ENCODE data around the gene SPI1.
A peak's percentile ranks its signal among the peaks of the same experiment; 100 is the strongest.

Gene SPI1

DNA sequence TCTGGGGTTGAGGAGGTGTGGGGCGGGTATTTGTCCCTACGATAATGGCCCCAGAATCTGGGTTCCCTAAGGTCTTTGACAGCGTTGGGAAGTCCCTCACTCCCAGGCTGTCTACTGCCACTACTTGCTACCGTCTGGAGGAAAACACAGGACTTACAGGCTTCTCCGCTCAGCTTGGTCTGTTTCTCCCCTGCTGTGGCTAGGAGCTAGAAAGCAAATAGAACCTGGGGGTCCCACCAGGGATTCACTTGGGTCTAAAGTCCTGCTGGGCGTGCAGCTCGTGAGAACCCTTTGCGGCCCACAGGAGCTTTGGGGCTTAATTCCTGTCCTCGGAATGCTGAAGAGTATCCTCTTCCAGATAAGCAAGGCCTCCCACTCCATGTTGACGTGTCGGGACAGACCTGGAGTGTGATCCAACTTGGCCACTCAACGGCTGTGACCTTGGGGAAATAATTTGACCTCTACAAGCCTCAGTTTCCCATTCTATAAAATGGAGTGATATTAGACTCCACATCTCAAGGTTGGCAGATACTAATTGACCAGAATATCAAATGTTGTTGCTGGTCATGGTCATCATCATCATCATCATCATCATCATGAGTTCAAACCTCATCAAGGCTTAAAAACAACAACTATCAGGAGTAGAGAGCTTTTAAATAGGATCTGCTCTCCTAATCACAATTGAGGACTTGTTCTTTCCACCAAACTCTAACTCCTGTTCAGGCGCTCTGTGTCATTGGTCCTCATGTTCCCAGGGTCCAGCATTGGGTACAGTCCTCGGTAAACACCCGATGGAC lies 24.2 kb downstream of the SPI1 start:
- H3K36me3 Mint-ChIP-seq (ENCODE audit: low read depth): peaks cover 25% of the 10 kb centered on the region
- H3K27me3 Mint-ChIP-seq: no peaks in the 10 kb centered on the region
- no peaks in the 10 kb centered on the region for H3K9me3 Mint-ChIP-seq
- H3K4me1 Mint-ChIP-seq (ENCODE audit: low read depth): peaks cover 4% of the 10 kb centered on the region
- intact Hi-C loops (cut with micrococcal nuclease): no loop called here
- no peak overlapping the region for H3K27ac Mint-ChIP-seq
- H3K4me3 Mint-ChIP-seq: no peak overlapping the region

DNA sequence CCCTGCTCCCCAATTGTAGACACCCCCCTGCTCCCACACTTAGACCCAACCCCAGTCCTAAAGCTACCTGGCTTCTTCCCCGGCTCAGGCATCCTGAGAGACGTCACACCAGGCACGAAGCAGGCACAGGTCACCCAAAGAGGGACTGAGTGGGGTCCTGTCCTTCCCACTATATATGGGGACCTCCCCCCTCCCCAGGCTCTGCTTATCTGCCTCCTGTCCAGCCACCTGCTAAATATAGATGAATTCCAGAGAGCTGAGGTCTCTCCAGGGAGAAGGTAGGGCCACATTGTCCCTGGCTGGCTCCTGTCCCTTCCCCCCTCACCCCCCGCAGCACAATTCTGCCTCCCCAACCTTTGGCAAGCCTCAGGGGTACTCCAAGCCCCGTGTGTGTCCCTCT lies 25.8 kb downstream of the SPI1 start, which contains the start of gene MYBPC3:
Gene MYBPC3 (minus strand): TSS at position 147 of the 400 bp plus-strand sequence. CDS start 55 bp downstream, at position 92.
- H3K36me3 Mint-ChIP-seq (ENCODE audit: low read depth): peaks cover 36% of the 10 kb centered on the region
- H3K9me3 Mint-ChIP-seq: no peaks in the 10 kb centered on the region
- peak within 1 kb of the TSS; percentile 11 for H3K27ac Mint-ChIP-seq
- no peak within 1 kb of the TSS for H3K4me3 Mint-ChIP-seq
- H3K4me1 Mint-ChIP-seq (ENCODE audit: low read depth): peaks cover 4% of the 10 kb centered on the region
- intact Hi-C loops (cut with micrococcal nuclease): no loop called here
- H3K27me3 Mint-ChIP-seq: no peaks in the 10 kb centered on the region

DNA sequence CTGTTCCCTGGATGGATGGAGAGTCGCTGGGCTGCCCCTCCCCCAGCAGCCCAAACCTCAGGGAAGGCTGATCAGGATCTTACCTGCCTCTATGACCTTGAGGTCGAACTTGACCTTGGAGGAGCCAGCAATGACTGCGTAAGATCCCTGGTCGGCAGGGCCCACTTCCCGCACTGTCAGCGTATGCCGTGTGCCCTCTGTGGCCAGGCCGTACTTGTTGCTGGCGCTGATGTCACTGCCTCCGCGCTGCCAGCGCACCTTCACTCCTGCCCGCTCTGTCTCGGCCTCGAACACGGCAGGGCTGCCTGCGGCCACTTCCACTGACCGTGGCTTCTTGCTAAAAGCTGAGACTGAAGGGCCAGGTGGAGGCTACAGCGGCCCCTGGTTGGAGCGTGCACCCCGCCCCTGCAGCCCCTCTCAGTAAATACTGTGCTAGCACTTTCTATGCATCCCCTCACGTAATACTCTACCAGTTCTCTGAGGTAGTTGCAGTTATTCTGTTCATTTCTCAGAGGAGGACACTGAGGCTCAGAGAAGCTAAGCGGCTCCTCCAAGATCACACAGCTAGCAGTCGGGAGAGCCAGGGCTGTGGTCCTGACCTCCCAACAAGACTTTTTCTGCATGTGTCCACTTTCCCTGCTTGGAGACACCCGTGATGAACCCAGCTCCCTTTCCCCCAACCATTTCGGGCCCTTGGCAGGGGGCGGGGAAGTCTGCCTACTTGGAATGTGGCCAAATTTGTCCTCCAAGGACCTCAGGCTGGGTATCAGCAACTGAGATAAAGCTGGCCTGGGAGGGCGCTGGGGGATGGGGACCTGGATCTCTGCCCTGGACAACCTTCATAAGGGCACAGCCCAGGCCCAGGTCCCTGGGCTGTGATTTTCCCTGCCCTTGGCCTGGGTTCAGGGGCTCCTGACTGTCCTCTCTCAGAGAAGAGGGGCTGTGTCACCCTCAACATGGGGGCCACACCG lies 26.9 kb downstream of the SPI1 start:
- Mint-ChIP-seq H3K4me1 (ENCODE audit: low read depth) (peaks cover 4% of the 10 kb centered on the region), H3K9me3 (no peaks in the 10 kb centered on the region), H3K27ac (peak overlapping the region; percentile 38), H3K36me3 (ENCODE audit: low read depth) (peaks cover 47% of the 10 kb centered on the region), H3K27me3 (no peaks in the 10 kb centered on the region), H3K4me3 (no peak overlapping the region)
- intact Hi-C loops (cut with micrococcal nuclease): no loop called here

DNA sequence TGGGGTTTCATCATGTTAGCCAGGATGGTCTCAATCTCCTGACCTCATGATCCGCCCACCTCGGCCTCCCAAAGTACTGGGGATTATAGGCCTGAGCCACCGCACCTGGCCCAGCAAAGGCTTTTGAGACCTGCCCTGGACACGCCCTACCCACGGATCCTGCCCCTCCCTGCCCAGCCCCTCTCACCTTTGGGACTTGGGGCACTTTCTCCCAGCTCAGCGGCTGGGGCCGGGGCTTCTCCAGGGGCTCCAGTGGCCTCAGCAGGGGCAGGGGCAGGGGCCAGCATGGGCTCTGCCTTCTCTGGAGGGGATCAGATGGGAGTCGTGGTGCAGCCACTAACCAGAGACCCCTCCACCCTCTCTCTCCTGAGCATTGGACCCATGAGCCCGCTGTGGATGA lies 28.0 kb downstream of the SPI1 start:
- Mint-ChIP-seq H3K9me3 (no peaks in the 10 kb centered on the region), H3K27me3 (no peaks in the 10 kb centered on the region), H3K27ac (peak overlapping the region; percentile 38), H3K36me3 (ENCODE audit: low read depth) (peaks cover 59% of the 10 kb centered on the region), H3K4me1 (ENCODE audit: low read depth) (peaks cover 4% of the 10 kb centered on the region), H3K4me3 (no peak overlapping the region)
- intact Hi-C loops (cut with micrococcal nuclease): no loop called here

DNA sequence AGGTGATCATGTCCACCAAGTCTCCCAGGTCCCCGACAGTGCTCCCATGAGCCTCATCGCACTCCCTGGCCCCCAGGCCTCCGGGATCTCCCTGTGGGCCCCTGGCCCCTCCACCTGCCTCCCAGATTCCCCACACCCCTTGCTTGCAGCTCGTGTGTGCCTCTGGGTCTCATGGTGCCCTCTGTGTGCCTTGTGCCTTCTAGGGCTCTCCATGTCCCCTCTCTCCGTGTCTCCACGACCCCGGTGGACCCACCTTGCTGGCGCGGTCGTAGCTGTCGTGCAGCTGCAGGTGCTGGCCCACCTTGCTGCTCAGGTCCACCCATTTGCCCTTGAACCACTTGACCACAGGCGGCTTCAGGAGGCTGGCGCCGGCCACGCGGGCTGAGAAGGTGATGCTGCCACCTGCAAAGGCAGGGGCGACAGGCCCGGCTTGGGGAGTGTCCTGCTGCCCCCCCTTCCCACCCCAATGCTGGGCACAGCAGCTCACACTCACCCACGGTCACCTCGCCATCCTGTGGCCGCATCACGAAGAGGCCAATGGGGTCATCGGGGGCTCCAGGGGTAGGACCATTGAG lies 28.7 kb downstream of the SPI1 start:
- no peak overlapping the region for H3K27ac Mint-ChIP-seq
- H3K36me3 Mint-ChIP-seq (ENCODE audit: low read depth): peaks cover 64% of the 10 kb centered on the region
- peaks cover 4% of the 10 kb centered on the region for H3K4me1 Mint-ChIP-seq (ENCODE audit: low read depth)
- no peaks in the 10 kb centered on the region for H3K9me3 Mint-ChIP-seq
- no peak overlapping the region for H3K4me3 Mint-ChIP-seq
- H3K27me3 Mint-ChIP-seq: no peaks in the 10 kb centered on the region
- intact Hi-C loops (cut with micrococcal nuclease): no loop called here

DNA sequence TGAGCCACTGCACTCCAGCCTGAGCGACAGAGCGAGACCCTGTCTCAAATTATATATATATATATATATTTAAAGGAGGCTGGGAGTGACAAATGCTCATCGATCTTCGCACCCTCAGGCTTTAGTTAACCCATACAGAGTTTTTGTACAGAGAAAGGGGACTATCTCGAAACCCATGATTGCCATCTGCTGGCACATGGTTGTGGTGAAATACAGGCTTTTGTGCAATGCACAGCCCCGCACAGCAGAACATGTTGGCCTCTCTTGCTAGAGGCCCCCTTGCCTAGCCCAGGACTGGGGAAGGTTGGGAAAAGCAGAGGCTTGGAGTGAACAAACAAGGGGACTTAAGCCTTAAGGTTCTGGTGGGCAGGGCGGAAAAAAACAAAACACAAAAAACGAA lies 29.5 kb downstream of the SPI1 start:
- Mint-ChIP-seq H3K9me3 (no peaks in the 10 kb centered on the region), H3K36me3 (ENCODE audit: low read depth) (peaks cover 69% of the 10 kb centered on the region), H3K4me1 (ENCODE audit: low read depth) (peaks cover 4% of the 10 kb centered on the region), H3K27ac (peak overlapping the region; percentile 42), H3K4me3 (no peak overlapping the region), H3K27me3 (no peaks in the 10 kb centered on the region)
- intact Hi-C loops (cut with micrococcal nuclease): no loop called here

DNA sequence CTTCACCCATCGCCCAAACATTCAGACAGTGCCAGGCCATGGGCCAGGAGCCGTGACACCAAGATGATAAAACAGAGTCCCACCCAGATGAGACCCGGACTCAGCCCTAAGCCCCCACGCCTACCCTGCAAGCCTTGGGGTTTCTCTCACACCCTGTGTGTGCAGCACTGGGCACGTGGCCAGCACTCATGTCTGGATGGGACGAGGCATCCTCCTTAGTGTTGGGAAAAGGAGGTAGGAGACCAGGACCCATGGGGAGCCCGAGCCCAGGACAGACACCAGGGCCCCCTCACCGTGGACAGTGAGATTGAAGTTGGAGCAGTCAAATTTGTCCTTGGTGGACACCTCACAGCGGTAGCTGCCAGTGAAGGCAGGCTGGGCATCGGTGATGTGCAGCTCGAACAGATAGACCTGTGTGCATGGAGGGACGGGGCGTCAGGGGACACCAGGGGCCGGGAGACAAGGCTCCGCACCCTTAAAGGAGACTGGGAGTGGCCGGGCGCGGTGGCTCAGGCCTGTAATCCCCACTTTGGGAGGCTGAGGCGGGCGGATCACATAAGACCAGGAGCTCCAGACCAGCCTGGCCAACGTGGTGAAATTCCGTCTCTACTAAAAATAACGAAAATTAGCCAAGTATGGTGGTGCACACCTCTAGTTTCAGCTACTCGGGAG lies 30.1 kb downstream of the SPI1 start:
- H3K27me3 Mint-ChIP-seq: no peaks in the 10 kb centered on the region
- peaks cover 4% of the 10 kb centered on the region for H3K4me1 Mint-ChIP-seq (ENCODE audit: low read depth)
- no peaks in the 10 kb centered on the region for H3K9me3 Mint-ChIP-seq
- intact Hi-C loops (cut with micrococcal nuclease): no loop called here
- H3K27ac Mint-ChIP-seq: no peak overlapping the region
- no peak overlapping the region for H3K4me3 Mint-ChIP-seq
- peaks cover 75% of the 10 kb centered on the region for H3K36me3 Mint-ChIP-seq (ENCODE audit: low read depth)

DNA sequence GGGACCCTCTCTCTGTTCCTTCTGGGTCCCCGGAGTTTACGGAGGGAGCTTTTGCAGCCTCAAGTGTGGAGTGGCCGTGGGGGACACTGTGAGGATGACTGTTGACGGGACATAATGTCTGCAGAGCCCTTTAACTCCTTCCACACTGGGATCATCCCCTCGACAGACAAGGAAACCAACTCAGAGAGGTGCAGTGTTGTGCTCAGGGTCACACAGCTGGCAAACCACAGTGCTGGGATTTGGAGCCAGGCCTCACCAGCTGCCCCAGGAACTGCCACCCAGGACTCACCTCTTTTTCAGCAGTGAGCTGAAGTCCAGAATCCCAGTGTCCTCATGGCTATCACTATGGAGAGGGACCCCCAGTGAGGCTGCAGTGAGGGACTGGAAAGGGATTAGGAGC lies 31.2 kb downstream of the SPI1 start:
- no peak overlapping the region for H3K4me3 Mint-ChIP-seq
- no peak overlapping the region for H3K27ac Mint-ChIP-seq
- no peaks in the 10 kb centered on the region for H3K27me3 Mint-ChIP-seq
- H3K9me3 Mint-ChIP-seq: no peaks in the 10 kb centered on the region
- peaks cover 4% of the 10 kb centered on the region for H3K4me1 Mint-ChIP-seq (ENCODE audit: low read depth)
- peaks cover 80% of the 10 kb centered on the region for H3K36me3 Mint-ChIP-seq (ENCODE audit: low read depth)
- intact Hi-C loops (cut with micrococcal nuclease): no loop called here

DNA sequence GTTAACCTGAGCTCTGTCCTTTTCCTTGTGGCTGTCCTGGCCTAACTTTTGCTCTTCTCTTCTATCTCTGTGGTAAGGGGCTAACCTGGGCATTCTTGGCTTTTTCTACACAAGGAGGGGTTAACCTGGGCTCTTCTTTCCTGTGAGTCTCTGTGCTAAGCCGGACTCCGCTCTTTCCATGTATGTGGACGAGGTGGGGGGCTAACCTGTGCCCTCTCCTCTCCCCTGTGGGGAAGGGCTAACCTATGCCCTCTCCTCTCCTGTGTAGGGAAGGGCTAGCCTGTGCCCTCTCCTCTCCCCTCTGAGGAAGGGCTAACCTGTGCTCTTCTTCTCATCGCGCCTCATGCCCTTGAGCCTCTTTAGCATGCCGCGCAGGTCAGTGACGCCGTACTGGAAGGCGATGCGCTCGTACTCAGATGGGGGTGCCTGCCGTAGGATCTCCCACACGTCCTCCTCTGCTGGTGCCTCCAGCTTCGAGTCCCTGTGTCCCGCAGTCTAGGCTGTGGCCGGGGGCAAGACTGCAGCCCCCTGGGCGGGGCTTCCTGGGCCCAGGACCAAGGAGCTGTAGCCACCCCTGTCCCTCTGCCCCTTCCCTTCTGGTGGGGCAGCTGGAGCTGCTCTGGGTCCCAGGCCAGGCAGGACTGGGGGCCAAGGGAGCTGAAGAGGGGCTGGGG lies 32.3 kb downstream of the SPI1 start:
- intact Hi-C loops (cut with micrococcal nuclease): no loop called here
- Mint-ChIP-seq H3K9me3 (no peaks in the 10 kb centered on the region), H3K36me3 (ENCODE audit: low read depth) (peaks cover 87% of the 10 kb centered on the region), H3K4me3 (no peak overlapping the region), H3K27ac (no peak overlapping the region), H3K4me1 (ENCODE audit: low read depth) (peaks cover 4% of the 10 kb centered on the region), H3K27me3 (no peaks in the 10 kb centered on the region)

DNA sequence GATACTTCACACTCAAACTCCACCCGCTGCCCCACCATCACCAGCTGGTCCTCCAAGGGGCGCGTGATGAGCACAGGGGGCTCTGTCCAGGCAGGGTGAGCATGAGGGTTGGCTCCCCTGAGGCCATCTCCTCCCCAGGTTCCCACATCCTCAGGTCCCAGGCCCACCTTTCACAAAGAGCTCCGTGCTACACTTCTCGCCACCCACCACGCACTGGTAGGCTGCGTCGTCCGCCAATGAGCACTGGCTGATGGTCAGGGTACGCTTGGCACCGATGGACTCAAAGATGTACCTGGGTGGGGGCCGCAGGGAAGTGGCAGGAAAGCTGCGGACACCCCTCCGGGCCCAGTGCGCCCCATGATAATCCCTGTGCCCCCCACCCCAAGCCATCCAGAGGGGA lies 35.5 kb downstream of the SPI1 start:
- Mint-ChIP-seq H3K4me3 (no peak overlapping the region), H3K9me3 (no peaks in the 10 kb centered on the region), H3K36me3 (ENCODE audit: low read depth) (peaks cover 93% of the 10 kb centered on the region)

DNA sequence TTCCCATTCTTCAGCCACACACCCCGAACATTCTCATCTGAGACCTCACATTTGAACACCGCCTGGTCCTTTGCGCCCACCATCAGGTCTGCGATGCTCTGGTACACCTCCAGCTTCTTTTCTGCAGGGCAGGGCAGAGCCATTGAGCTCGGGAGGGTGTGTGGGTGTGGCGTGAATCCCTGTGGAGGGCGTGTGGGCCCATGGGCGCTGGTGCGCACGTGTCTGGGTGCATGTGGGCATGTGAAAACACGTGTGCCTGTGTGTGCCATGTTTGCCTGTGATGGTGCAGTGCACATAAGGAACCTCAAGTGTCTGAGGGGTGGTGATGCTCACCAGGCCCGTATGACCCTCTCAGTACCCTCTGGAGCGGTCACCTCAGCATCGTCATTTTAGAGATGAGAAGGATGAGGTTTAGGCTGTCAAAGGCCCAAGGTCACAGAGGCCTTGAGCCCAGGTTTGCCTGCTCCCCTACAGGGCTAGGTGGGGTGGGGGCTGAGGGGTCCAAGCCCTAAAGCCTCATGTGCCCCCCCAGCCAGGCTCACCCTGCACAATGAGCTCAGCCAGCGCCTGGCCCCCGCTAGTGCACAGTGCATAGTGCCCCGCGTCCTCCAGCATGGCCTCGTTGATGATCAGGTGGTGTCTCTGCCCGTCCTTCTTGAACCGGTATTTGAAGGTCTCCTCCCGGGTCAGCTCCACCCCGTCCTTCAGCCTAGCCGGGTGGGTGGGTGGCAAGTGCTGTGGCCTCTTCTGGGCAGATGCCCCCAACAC lies 36.1 kb downstream of the SPI1 start:
- intact Hi-C loops (cut with micrococcal nuclease): no loop called here
- H3K27me3 Mint-ChIP-seq: no peaks in the 10 kb centered on the region
- no peak overlapping the region for H3K27ac Mint-ChIP-seq
- peaks cover 93% of the 10 kb centered on the region for H3K36me3 Mint-ChIP-seq (ENCODE audit: low read depth)
- H3K4me1 Mint-ChIP-seq (ENCODE audit: low read depth): no peaks in the 10 kb centered on the region
- no peak overlapping the region for H3K4me3 Mint-ChIP-seq
- H3K9me3 Mint-ChIP-seq: no peaks in the 10 kb centered on the region

More for the DNA sequence above, 35.5 kb downstream of the SPI1 start:
- H3K4me1 Mint-ChIP-seq (ENCODE audit: low read depth): no peaks in the 10 kb centered on the region
- H3K27ac Mint-ChIP-seq: no peak overlapping the region
- intact Hi-C loops (cut with micrococcal nuclease): no loop called here
- H3K27me3 Mint-ChIP-seq: no peaks in the 10 kb centered on the region

DNA sequence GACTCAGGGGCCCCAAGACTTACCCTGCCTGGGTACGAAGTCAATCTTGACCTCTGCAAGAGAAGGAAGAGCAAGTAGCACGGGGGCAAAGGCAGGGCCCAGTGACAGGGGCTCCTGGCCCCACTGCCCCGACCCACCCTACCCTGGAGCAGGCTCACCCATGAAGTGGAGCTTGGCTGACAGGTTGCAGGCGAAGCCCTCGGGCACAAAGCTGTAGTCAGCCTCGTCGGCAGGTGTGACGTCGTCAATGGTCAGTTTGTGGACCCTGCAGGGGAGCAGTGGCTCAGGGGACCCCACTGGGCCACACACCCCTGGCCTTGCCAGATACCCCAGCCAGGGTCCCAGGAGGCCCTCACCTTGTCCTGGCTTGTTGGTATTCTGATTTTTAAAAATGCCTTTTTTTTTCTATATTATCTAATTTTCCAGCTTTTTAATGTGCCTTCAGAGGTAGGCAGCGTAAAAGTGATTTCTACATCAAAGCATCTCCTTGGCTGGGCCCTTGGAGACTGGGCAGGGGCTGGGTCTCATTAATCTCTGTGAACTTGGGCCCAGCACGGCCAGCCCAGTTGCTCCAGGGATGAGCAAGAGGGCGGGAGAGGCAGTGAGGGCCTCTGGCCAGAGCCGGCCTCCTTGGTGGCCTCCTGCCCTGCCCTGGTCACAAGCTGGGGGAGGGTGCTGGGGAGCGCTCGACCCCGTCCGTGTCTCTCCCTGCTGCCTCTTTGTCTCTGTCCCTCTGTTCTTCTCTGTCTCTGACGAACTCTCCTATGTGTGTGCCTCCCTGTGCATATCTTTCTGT lies 37.2 kb downstream of the SPI1 start:
- H3K4me3 Mint-ChIP-seq: no peak overlapping the region
- peaks cover 91% of the 10 kb centered on the region for H3K36me3 Mint-ChIP-seq (ENCODE audit: low read depth)
- H3K4me1 Mint-ChIP-seq (ENCODE audit: low read depth): no peaks in the 10 kb centered on the region
- intact Hi-C loops (cut with micrococcal nuclease): no loop called here
- no peak overlapping the region for H3K27ac Mint-ChIP-seq
- H3K27me3 Mint-ChIP-seq: no peaks in the 10 kb centered on the region
- no peaks in the 10 kb centered on the region for H3K9me3 Mint-ChIP-seq

Measured in dendritic cell treated with granulocyte-macrophage colony-stimulating factor and Interleukin-4, amounts not matched to agents 40 ng/mL and 50 ng/mL, for 4 days (primary cell).